ENCODE data around the gene MYH8. TPM values are rescaled to one million over a fixed set of nuclear protein-coding genes. Genes with fewer than 3 reads are reported as not detected.

Gene MYH8
- total and polyA plus RNA-seq, 7 experiments from 2014 or later: not detected

DNA sequence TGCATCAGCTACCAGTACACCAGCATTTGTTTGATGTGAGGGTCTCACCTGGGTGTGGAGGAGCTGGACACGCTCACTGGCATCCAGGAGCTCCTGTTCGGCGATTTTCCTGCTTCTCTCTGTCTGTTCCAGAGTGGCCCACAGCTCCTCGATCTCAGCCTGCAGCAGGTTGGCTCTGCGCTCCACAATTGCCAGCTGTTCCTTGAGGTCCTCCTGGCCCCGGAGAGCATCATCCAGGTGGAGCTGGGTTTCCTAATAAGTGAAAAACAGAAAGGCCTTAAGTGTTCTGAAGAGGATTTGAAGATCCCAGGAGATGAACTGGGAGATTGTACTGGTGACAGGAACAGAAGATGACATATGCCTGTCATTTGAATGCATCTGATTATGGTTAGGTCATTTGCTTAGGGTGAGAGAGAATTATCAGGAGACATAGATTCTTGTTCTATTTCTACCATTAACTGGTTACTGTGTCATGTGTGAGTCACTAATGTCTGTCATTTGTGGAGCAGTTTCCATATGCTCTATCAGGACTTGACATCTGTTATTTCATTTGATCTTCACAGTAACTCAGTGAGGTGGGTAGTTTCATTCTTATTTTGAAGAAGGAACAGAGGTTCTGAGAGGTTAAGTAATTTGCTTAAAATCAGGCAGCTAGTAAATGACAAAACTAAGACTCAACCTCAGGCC, 27.4 kb downstream of the MYH8 start:
- Histone ChIP-seq H3K4me1 (ENCODE audit: control insufficient read depth in 2 of 2, insufficient read depth in 2 of 2, low read length in 2 of 2) (no peaks in the 10 kb centered on the region), H3K27me3 (ENCODE audit: control insufficient read depth in 2 of 2, insufficient read depth in 2 of 2, low read length in 2 of 2) (no peaks in the 10 kb centered on the region), H3K36me3 (ENCODE audit: control insufficient read depth in 2 of 3, insufficient read depth in 3 of 3, low read length in 3 of 3) (no peaks in the 10 kb centered on the region), H3K4me3 (ENCODE audit: low read length) (no peak overlapping the region), H3K27ac (ENCODE audit: low read depth, low read length) (no peak overlapping the region), H3K9me3 (ENCODE audit: control insufficient read depth in 2 of 3, low read length in 3 of 3) (no peaks in the 10 kb centered on the region)
- H3K4me1 Mint-ChIP-seq: no peaks in the 10 kb centered on the region
- POLR2A ChIA-PET: no interaction called here
- intact Hi-C loops (cut with micrococcal nuclease): no loop called here
- CTCF ChIA-PET: no interaction called here
- no peaks in the 10 kb centered on the region for H3K36me3 Mint-ChIP-seq
- no peak overlapping the region for H3K27ac Mint-ChIP-seq
- ATAC-seq: no peak
- no peak overlapping the region for H3K4me3 Mint-ChIP-seq
- no peak for DNase-seq
- H3K9me3 Mint-ChIP-seq: peaks cover 0 to 4% (median 0%) of the 10 kb centered on the region in 11 donors
- peaks cover 2 to 35% (median 17%) of the 10 kb centered on the region in 5 donors for H3K27me3 Mint-ChIP-seq

GRCh38 chr17:10392880-10393279, 28.9 kb downstream of the MYH8 start:
- ATAC-seq (no peak), DNase-seq (no peak)
- H3K4me1 ChIP-seq (ENCODE audit: control insufficient read depth in 2 of 2, insufficient read depth in 2 of 2, low read length in 2 of 2): no peaks in the 10 kb centered on the region
- no peak overlapping the region for H3K4me3 ChIP-seq (ENCODE audit: low read length)
- intact Hi-C loops (cut with micrococcal nuclease): no loop called here
- H3K27me3 ChIP-seq (ENCODE audit: control insufficient read depth in 2 of 2, insufficient read depth in 2 of 2, low read length in 2 of 2): no peaks in the 10 kb centered on the region
- no peaks in the 10 kb centered on the region for H3K36me3 Mint-ChIP-seq
- H3K4me1 Mint-ChIP-seq: no peaks in the 10 kb centered on the region
- no peak overlapping the region for H3K27ac Mint-ChIP-seq
- H3K9me3 ChIP-seq (ENCODE audit: control insufficient read depth in 2 of 3, low read length in 3 of 3): no peaks in the 10 kb centered on the region
- ChIA-PET POLR2A (no interaction called here), CTCF (no interaction called here)
- peaks cover 2 to 40% (median 22%) of the 10 kb centered on the region in 5 donors for H3K27me3 Mint-ChIP-seq
- peaks cover 0 to 4% (median 1%) of the 10 kb centered on the region in 11 donors for H3K9me3 Mint-ChIP-seq
- H3K27ac ChIP-seq (ENCODE audit: low read depth, low read length): no peak overlapping the region
- no peaks in the 10 kb centered on the region for H3K36me3 ChIP-seq (ENCODE audit: control insufficient read depth in 2 of 3, insufficient read depth in 3 of 3, low read length in 3 of 3)
- no peak overlapping the region for H3K4me3 Mint-ChIP-seq

DNA sequence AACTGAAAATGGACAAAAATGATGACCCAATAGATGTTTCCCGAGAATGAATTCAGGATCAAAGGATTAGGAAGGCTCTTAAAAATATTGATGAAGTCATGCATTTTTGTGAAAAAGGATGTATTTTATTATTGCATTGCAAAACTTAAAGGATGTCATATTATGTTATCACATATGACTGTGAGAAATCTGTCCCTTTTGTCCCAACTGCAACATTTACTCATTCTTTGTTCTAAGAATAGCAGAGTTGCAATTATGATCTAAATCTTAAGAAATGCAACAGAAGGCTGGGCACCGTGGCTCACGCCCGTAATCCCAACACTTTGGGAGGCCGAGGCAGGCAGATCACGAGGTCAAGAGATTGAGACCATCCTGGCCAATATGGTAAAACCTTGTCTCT, 35.9 kb downstream of the MYH8 start:
- H3K4me3 ChIP-seq (ENCODE audit: low read length): no peak overlapping the region
- no peak for ATAC-seq

GRCh38 chr17:10384175-10384574, 37.6 kb downstream of the MYH8 start:
- H3K9me3 Mint-ChIP-seq: peaks cover 0 to 16% (median 2%) of the 10 kb centered on the region in 11 donors
- H3K4me1 Mint-ChIP-seq: no peaks in the 10 kb centered on the region
- Histone ChIP-seq H3K27me3 (ENCODE audit: control insufficient read depth in 2 of 2, insufficient read depth in 2 of 2, low read length in 2 of 2) (no peaks in the 10 kb centered on the region), H3K27ac (ENCODE audit: low read depth, low read length) (no peak overlapping the region), H3K36me3 (ENCODE audit: control insufficient read depth in 2 of 3, insufficient read depth in 3 of 3, low read length in 3 of 3) (no peaks in the 10 kb centered on the region), H3K9me3 (ENCODE audit: control insufficient read depth in 2 of 3, low read length in 3 of 3) (no peaks in the 10 kb centered on the region), H3K4me1 (ENCODE audit: control insufficient read depth in 2 of 2, insufficient read depth in 2 of 2, low read length in 2 of 2) (no peaks in the 10 kb centered on the region), H3K4me3 (ENCODE audit: low read length) (no peak overlapping the region)
- intact Hi-C loops (cut with micrococcal nuclease): no loop called here
- H3K4me3 Mint-ChIP-seq: no peak overlapping the region
- no peak for ATAC-seq
- CTCF ChIA-PET: no interaction called here
- POLR2A ChIA-PET: no interaction called here
- H3K27me3 Mint-ChIP-seq: peaks cover 0 to 16% (median 4%) of the 10 kb centered on the region in 5 donors
- no peak overlapping the region for H3K27ac Mint-ChIP-seq
- peaks cover 0 to 3% (median 0%) of the 10 kb centered on the region in 5 donors for H3K36me3 Mint-ChIP-seq
- DNase-seq: no peak

More for the DNA sequence above, 35.9 kb downstream of the MYH8 start:
- ChIA-PET CTCF (no interaction called here), POLR2A (no interaction called here)
- Mint-ChIP-seq H3K9me3 (peaks cover 0 to 19% (median 2%) of the 10 kb centered on the region in 11 donors), H3K27me3 (peaks cover 0 to 26% (median 15%) of the 10 kb centered on the region in 5 donors), H3K4me3 (no peak overlapping the region), H3K36me3 (peaks cover 0 to 3% (median 0%) of the 10 kb centered on the region in 5 donors), H3K4me1 (no peaks in the 10 kb centered on the region), H3K27ac (no peak overlapping the region)
- H3K36me3 ChIP-seq (ENCODE audit: control insufficient read depth in 2 of 3, insufficient read depth in 3 of 3, low read length in 3 of 3): no peaks in the 10 kb centered on the region
- H3K9me3 ChIP-seq (ENCODE audit: control insufficient read depth in 2 of 3, low read length in 3 of 3): no peaks in the 10 kb centered on the region
- no peaks in the 10 kb centered on the region for H3K4me1 ChIP-seq (ENCODE audit: control insufficient read depth in 2 of 2, insufficient read depth in 2 of 2, low read length in 2 of 2)
- intact Hi-C loops (cut with micrococcal nuclease): no loop called here
- DNase-seq: no peak
- H3K27me3 ChIP-seq (ENCODE audit: control insufficient read depth in 2 of 2, insufficient read depth in 2 of 2, low read length in 2 of 2): no peaks in the 10 kb centered on the region
- H3K27ac ChIP-seq (ENCODE audit: low read depth, low read length): no peak overlapping the region

- DNase-seq (no peak), ATAC-seq (no peak)
- Mint-ChIP-seq H3K9me3 (peaks cover 0 to 9% (median 0%) of the 10 kb centered on the region in 11 donors), H3K4me1 (no peaks in the 10 kb centered on the region), H3K27ac (no peak overlapping the region), H3K36me3 (peaks cover 0 to 3% (median 0%) of the 10 kb centered on the region in 5 donors), H3K27me3 (peaks cover 0 to 4% (median 0%) of the 10 kb centered on the region in 5 donors), H3K4me3 (no peak overlapping the region)
- Histone ChIP-seq H3K4me1 (ENCODE audit: control insufficient read depth in 2 of 2, insufficient read depth in 2 of 2, low read length in 2 of 2) (no peaks in the 10 kb centered on the region), H3K27ac (ENCODE audit: low read depth, low read length) (no peak overlapping the region), H3K9me3 (ENCODE audit: control insufficient read depth in 2 of 3, low read length in 3 of 3) (no peaks in the 10 kb centered on the region), H3K4me3 (ENCODE audit: low read length) (no peak overlapping the region), H3K36me3 (ENCODE audit: control insufficient read depth in 2 of 3, insufficient read depth in 3 of 3, low read length in 3 of 3) (no peaks in the 10 kb centered on the region), H3K27me3 (ENCODE audit: control insufficient read depth in 2 of 2, insufficient read depth in 2 of 2, low read length in 2 of 2) (no peaks in the 10 kb centered on the region)
- ChIA-PET POLR2A (no interaction called here), CTCF (no interaction called here)
- intact Hi-C loops (cut with micrococcal nuclease): no loop called here
These were observed 40.9 kb downstream of the MYH8 start for GRCh38 chr17:10380631-10381408.

- Histone ChIP-seq H3K4me1 (ENCODE audit: control insufficient read depth in 2 of 2, insufficient read depth in 2 of 2, low read length in 2 of 2) (no peaks in the 10 kb centered on the region), H3K4me3 (ENCODE audit: low read length) (no peak within 1 kb of the TSS), H3K9me3 (ENCODE audit: control insufficient read depth in 2 of 3, low read length in 3 of 3) (no peaks in the 10 kb centered on the region), H3K36me3 (ENCODE audit: control insufficient read depth in 2 of 3, insufficient read depth in 3 of 3, low read length in 3 of 3) (no peaks in the 10 kb centered on the region), H3K27me3 (ENCODE audit: control insufficient read depth in 2 of 2, insufficient read depth in 2 of 2, low read length in 2 of 2) (no peaks in the 10 kb centered on the region), H3K27ac (ENCODE audit: low read depth, low read length) (no peak within 1 kb of the TSS)
- Mint-ChIP-seq H3K4me1 (no peaks in the 10 kb centered on the region), H3K36me3 (no peaks in the 10 kb centered on the region), H3K9me3 (peaks cover 0 to 6% (median 0%) of the 10 kb centered on the region in 11 donors), H3K4me3 (no peak within 1 kb of the TSS), H3K27me3 (peaks cover 3 to 29% (median 6%) of the 10 kb centered on the region in 5 donors), H3K27ac (no peak within 1 kb of the TSS)
- ChIA-PET CTCF (no interaction called here), POLR2A (no interaction called here)
- DNase-seq (no peak), ATAC-seq (no peak)
- intact Hi-C loops (cut with micrococcal nuclease): no loop called here
These were observed 48.8 kb downstream of the MYH8 start, which contains the start of gene MYH13 for GRCh38 chr17:10372906-10373305. Gene MYH13, minus strand, starts transcription at chr17:10373006. Its CDS starts 8,476 bp downstream, at chr17:10364530.

Data from naive thymus-derived CD4-positive, alpha-beta T cell (primary cell).